Anterior cingulate cortex (tissue), 58 donors: Measurements from ENCODE around the gene ABLIM2.
A peak's percentile ranks its signal among the peaks of the same experiment; 100 is the strongest.
"Not testable (repeated sequence)": the region's sequence is repeated elsewhere in the genome, so short reads cannot be mapped to it uniquely, and the experiment has no call there.

Source experiments
- DNase-seq, 58 donors: peaks; one replicate each; lab custom pipeline; 2025; lab: John Stamatoyannopoulos, UW

ABLIM2 gene

GRCh38 chr4:8144359-8144758, 14.3 kb downstream of the ABLIM2 start:
- DNase-seq, result peak in 38 of 58 donors; percentile 14 to 69 (median 43)

- no peak for DNase-seq
These were observed 15.0 kb downstream of the ABLIM2 start for GRCh38 chr4:8143392-8144140.

- DNase-seq, result no peak
These were observed 16.1 kb downstream of the ABLIM2 start for GRCh38 chr4:8142556-8142955.

DNA sequence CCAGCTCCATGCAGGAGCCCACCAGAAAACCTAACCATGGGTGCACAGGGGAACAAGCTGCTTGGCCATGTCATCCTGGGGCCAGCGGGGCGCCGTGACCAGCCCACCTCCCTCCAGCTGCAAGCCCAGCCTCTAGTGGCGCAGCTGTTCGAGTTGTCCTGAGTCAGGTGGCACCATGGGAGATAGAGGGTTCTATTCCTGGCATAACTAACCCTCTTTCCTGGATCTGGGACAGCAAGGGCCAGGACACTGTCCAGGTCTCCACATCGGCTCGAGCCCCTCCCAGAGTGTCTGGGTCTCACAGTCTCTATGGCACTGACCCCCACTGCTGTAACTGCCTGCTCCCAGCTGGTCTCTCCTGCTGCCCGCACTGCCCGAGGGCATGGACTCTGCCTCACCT, 16.7 kb downstream of the ABLIM2 start:
- no peak for DNase-seq

DNA sequence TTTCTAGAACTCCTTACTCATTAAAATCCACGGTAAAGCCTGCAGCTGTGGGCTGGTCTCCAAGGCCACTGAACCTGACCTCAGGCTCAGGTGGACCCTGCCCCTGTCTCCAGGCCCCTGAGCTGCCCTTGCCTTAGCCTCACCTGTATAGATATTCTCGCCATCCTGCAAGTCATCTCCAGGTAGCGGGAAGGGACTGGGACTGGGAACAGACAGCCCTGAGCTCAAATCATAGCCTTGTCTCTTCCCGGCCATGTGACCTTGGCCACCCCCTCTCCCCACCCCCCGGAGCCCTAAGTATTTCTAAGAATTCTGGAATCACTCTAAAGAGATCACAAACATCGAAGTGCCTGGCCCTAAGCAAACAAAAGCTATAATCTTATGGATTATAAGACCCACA, 17.7 kb downstream of the ABLIM2 start:
- DNase-seq, result no peak

- not testable (repeated sequence) for DNase-seq
These were observed 18.9 kb downstream of the ABLIM2 start for GRCh38 chr4:8139726-8140125.

DNA sequence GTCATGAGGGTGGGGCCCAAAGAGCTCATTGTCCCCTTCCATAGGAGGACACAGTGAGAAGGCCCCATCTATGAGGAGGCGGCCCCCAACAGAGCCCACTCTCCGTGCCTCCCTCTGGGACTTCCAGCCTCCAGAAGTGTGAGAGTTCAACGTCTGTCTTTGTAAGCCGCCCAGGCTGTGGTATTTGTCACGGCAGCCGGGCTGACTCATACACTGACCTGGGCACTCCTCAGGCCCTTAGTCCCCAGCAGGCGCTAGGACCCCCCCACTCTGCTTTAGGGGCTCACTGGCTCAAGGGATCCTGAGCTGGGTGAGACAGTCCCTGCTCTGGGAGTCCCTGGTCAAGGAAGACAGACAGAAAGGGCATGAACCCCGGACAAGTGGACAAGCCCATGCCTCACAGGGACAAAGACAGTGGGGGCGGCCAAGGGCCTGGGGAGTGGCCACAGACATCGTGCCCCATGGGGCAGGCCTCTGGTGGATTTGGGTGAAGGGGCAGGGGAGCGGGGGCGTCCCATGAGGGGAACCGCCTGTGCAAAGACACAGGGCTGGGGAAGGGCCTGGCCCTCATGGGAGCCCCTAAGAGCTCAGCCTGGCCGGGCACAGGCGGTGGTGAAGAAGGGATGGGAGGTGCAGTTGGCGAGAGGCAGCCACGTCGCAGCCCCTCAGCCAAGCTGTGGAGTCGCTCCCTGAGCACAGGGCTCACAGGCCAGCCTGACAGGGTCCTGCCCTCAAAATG, 21.5 kb downstream of the ABLIM2 start:
- DNase-seq, result no peak

GRCh38 chr4:8136529-8136928, 22.1 kb downstream of the ABLIM2 start:
- no peak for DNase-seq

DNA sequence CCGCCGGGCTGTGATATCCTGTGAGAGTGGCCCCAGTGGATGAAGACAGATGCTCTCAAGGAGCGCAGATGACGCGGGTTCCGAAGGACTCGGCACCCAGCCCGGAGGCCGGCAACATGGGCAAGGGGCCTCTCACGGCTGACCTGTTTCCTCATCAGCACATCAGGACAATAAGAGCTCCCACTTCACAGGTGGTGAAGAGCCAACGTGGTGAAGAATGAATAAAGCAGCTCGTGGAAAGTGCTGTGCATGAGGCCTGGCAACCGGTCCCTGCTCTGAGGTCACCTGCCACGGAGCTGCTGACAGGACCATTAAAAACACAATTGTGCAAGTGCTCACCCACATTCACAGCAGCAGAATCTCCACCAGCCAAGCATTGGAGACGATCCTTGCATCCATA, 22.9 kb downstream of the ABLIM2 start:
- DNase-seq, result no peak

DNA sequence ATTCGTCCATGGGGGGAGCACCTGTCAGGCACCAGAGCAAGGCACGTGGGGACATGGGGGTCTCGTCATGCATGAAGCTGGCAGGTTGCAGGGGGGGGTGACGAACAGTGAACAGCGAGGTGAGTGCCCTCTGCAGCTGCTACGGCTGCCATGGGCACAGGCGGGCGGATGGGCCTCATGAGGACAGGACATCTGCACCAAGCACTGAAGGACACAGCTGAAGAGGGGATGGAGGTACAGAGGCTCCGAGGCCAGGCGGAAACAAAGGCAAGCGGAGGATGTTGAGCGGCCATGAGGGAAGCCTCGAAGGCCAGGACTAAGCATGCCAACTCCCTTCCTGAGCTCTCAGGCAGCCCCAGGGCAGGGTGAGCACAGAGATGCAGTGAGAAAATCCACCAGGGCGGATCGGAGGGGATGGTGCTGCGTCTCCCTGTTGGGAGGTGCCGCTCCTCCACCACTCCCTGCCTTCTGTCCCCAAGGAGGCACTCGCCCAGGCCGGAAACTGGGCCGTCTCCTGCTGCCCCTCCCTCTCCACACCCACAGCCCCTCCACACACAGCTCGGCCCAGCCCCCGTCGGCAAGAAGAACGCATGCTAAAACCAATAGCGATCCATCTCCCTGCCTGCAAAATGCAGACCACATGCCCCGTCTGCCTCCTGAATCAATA, 24.6 kb downstream of the ABLIM2 start:
- no peak for DNase-seq

DNA sequence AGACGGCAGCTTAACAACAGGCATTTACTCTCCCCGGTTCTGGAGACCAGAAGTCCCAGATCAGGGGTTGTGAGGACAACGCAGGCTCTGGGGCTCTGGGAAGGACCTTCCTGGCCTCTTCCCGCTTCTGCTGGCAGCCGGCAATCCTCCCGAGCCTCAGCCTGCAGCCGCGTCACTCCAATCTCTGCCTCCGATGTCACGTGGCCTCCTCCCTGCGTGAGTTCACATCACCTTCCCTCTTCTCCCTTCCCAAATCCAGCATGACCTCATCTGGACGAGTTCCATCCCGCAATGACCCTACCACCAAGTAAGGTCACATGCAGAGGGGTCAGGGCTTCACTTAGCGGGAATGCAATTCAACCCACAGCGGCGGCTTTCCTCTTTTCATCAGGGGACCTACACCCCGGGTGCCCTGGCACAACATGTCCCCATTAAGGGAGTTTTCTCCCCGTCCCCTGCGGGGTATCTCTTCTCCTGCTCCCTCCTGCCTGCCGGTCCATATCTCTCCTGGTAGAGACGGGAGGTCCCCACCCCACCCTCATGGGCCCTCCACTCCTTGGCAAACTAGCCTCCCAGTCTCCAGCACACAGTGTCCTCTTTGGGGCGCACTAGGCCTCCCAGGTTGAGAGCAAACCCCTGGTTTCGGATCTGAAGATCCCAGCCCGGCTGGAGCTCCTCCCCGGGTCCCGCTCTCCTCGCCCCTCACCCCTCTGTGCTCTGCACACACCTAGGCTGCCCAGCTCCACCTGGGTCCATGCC, 25.5 kb downstream of the ABLIM2 start:
- no peak for DNase-seq

- no peak for DNase-seq
These were observed 26.2 kb downstream of the ABLIM2 start for GRCh38 chr4:8132400-8132799.

- DNase-seq, result no peak
These were observed 26.8 kb downstream of the ABLIM2 start for GRCh38 chr4:8131826-8132225.

DNA sequence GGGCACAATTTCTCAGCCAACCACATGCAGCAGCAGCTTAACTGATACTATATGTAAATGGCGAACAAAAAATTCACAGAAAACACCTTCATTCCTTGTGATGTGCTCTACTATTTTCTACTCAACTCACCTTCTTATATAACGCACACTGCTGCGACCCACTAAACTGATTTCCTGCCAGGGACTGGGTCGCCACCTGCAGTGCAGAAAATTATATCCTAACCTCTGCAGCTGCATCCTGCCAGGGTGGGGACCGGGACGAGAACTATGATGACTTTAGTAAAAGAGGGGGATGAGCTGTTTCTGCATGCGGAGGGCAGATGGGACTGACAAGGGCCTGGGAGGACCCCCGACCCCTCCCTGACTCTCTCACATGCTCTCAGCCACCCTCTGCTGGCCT, 27.4 kb downstream of the ABLIM2 start:
- DNase-seq, result no peak

DNA sequence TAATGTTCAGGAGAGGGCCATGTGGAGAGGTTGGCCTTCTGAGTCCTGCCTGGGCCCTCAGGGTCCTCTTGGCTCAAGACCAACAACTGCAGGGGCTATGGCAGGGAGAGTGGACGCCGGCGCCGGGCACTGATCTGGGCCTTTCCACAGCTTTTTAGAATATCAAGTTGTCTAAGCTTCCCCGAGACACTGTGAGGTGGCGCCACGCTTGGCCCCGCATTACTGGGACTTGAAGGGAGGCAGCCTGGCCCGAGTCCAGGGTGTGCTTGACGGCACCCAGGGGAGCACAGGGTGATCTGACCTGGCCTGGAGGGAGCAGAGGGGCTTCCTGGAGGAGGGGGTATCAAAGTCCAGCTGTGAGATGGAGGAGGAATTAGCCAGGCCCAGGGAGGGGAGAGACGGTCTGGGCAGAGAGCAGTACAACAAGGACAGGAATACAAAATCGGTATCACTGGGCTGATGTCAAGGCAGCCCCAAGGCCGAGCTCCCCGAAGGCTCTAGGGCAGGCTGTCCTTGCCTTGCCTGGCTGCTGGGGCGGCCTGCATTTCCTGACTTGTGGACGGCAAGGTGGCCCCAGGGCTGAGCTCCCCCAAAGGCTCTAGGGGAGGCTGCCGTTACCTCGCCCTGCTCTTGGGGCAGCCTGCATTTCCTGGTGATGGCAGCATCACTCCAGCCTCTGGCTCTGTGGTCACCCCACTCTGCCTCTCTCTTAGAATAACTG, 28.1 kb downstream of the ABLIM2 start:
- no peak for DNase-seq

GRCh38 chr4:8129785-8130184, 28.8 kb downstream of the ABLIM2 start:
- DNase-seq, result no peak

DNA sequence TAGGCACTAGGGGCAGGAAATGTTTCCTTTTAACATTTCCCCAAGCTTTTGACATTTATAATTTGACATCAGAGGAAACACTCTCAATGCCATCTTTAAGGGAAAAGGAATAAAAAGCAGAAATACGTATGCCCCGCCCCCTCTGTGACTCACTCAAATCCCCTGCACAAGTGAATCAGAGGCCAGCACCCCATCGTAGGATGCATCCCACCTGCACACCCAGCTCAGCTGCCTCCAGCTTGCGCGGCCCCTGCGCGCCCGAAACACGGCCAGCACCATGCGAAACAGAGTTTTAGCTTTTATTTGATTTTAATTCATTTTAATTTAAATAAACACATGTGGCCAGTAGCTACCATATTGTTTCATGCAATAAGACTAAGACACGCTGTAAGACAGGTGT, 29.5 kb downstream of the ABLIM2 start:
- DNase-seq, result peak in 1 of 58 donors; percentile 35

DNA sequence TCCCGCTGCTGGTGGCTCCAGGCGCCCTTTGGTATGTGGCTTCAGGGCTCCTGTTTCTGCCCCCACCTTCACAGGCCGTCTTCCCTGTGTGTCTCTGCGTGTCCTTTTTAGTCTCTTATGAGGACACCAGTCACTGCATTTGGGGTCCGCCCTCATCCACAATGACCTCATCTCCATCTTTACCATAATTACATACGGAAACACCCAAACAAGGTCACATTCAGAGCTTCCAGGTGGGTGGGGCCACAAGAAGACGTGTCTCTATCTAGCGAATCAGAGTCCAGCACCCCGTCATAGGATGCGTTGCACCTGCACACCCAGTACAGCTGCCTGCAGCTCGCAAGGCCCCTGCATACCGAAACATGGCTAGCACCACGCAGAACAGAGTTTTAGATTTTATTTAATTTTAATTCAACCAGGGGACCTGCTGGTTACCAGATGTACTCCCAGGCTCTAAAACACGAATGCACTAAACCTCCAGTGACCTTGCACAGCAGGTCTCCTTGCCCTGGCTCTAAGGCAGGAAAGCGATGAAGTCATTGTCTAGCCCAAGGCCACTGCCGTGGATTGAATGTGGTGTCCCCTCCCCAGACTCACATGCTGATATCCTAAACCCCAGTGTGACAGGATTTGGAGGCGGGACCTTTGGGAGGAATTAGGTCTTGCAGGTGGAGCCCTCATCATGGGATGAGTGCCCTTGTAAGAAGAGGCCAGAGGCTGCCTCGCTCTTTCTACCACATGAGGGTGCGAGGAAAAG, 30.3 kb downstream of the ABLIM2 start:
- no peak for DNase-seq

DNA sequence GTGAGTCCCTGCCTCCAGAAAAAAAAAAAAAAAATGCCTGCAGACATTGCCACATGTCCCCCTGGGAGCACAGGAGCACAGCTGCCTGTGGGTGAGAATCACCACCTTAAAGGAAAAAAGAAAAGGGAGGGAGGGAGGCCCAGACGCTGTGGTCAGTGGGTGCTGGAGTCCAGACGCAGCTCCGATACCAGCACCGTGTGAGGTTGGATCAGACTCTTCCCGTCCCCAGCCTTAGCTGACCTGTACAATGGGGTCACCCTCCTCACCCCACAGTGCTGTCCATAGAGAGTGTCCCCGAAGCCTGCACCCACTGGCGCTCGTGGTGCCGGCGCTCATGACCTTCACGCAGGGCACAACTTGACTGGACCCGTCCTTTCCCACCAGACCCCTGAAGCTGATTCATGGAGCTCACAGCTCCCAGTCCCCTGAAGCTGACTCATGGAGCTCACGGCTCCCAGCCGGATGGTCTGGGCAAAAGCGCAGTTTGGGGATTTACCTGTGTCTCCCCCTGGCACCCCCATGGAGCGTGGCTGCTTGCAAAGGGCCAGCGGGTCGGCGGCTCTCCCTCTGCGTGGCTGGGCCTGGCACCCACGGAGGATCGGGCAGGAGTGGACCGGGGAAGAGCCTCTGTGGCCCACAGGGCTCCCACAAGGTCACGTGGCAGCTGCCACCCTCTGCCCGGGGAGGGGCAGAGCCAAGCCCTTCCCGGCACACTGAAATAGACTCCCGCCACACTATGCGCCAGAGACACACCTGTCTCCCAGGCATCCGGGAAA, 31.4 kb downstream of the ABLIM2 start:
- no peak for DNase-seq
